Muscle layer of duodenum (tissue), 2 donors: ENCODE data around the gene CLEC20A.
"Not testable (repeated sequence)": the region's sequence is repeated elsewhere in the genome, so short reads cannot be mapped to it uniquely, and the experiment has no call there.

Experiments used
- H3K27ac ChIP-seq: one replicate; pipeline ENCODE4 v1.7.0; 2013; ENCODE audit warnings: mild to moderate bottlenecking, low read length
- H3K27me3 ChIP-seq: one replicate; pipeline ENCODE4 v1.7.0; 2013; ENCODE audit warnings: low read depth, mild to moderate bottlenecking, control low read depth, low read length
- H3K36me3 ChIP-seq, 2 donors: one replicate each; pipeline ENCODE4 v1.7.0; 2013; ENCODE audit warnings: low read length in 2 of 2, control low read depth in 1 of 2, mild to moderate bottlenecking in 1 of 2; ENCODE audit not compliant: insufficient read depth in 2 of 2, control insufficient read depth in 1 of 2
- H3K4me1 ChIP-seq, 2 donors: one replicate each; pipeline ENCODE4 v1.7.0; 2013; ENCODE audit warnings: low read length in 2 of 2, mild to moderate bottlenecking in 2 of 2, control low read depth in 1 of 2, moderate library complexity in 1 of 2; ENCODE audit not compliant: insufficient read depth in 2 of 2, control insufficient read depth in 1 of 2
- H3K4me3 ChIP-seq, 2 donors: one replicate each; pipeline ENCODE4 v1.7.0; 2013; ENCODE audit warnings: low read length in 2 of 2, low read depth in 1 of 2, mild to moderate bottlenecking in 1 of 2
- H3K9me3 ChIP-seq, 2 donors: one replicate each; pipeline ENCODE4 v1.7.0; 2013; ENCODE audit warnings: low read length in 2 of 2, control low read depth in 1 of 2, mild to moderate bottlenecking in 1 of 2; ENCODE audit not compliant: control insufficient read depth in 1 of 2
- donor health status: healthy.

CLEC20A gene

DNA sequence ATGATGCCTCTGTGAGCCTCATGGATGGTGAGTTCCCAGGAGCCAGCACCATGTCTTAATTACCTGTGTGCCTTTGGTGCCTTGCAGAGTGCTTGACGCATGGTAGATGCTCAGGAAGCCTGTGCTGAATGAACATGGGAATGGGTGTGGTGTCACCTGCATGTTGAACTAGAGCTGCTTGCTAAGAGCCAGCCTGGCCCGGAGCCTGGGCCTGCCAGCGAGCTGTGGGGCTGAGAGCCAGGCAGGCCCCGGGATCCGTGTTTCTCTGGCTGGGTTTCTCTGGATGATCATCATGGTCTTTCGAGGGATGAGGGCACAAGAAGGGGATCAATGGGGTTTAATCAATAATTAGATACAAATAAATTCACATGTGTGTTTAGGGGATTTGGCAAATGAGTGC is 9.4 kb upstream of the CLEC20A start:
- H3K36me3 ChIP-seq: no peaks in the 10 kb centered on the region
- no peaks in the 10 kb centered on the region for H3K27me3 ChIP-seq
- no peaks in the 10 kb centered on the region for H3K9me3 ChIP-seq
- H3K4me3 ChIP-seq: no peak overlapping the region
- H3K4me1 ChIP-seq: no peaks in the 10 kb centered on the region
- H3K27ac ChIP-seq: no peak overlapping the region

DNA sequence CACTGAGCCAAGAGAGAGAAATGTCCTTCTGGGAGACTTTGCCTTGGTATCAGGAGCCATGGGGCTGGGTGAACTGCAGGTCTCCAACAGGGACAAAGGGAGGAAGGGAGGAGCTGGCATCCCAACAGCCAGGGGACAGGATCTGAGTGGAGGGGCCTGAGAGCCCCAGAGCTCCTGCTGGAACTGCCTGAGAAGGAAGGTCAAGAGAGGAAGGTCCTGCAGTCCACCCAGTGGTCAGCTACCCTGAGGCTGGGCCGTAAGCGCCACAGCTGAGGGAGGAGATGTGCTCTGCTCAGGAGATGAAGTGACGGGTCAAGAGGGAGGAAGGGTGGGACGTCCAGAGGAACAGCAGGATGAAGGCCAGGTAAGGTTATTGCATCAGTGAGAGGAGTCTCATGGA is 7.5 kb upstream of the CLEC20A start:
- H3K27me3 ChIP-seq: no peaks in the 10 kb centered on the region
- no peaks in the 10 kb centered on the region for H3K9me3 ChIP-seq
- H3K27ac ChIP-seq: no peak overlapping the region
- H3K4me3 ChIP-seq: no peak overlapping the region
- no peaks in the 10 kb centered on the region for H3K4me1 ChIP-seq
- no peaks in the 10 kb centered on the region for H3K36me3 ChIP-seq

DNA sequence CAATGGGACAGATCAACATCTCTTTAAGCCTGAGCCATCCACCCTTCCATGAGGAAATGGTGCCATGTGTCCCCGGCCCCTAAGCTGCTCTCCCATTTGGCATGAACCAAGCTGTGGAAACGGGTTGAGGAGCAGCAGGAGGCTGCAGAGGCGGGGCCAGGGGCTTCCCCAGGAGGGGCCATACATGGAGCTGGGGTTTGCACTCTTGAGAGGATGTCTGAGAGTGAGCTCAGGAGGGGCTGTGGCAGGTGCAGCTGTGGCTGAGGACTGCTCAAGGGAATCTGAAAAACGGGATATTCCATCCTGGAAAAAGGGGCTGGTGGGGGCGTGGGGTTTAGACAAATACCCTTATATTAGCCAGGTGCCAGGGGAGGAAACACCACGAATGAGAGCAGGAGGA is 7.1 kb upstream of the CLEC20A start:
- Histone ChIP-seq H3K36me3 (no peaks in the 10 kb centered on the region), H3K27me3 (no peaks in the 10 kb centered on the region), H3K4me3 (no peak overlapping the region), H3K9me3 (no peaks in the 10 kb centered on the region), H3K27ac (no peak overlapping the region), H3K4me1 (no peaks in the 10 kb centered on the region)

DNA sequence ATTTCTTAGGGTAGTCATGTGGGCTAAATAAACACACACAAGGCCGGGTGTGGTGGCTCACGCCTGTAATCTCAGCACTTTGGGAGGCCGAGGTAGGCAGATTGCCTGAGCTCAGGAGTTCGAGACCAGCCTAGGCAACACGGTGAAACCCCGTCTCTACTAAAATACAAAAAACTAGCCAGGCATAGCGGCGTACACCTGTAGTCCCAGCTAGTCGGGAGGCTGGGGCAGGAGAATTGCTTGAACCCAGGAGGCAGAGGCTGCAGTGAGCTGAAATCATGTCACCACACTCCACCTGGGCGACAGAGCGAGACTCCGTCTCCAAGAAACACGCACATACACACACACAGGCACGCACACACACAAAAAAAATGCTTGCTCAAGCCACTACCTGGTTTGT is 6.6 kb upstream of the CLEC20A start:
- not testable (repeated sequence) for H3K36me3 ChIP-seq, H3K4me3 ChIP-seq, H3K27me3 ChIP-seq, H3K27ac ChIP-seq, H3K4me1 ChIP-seq, H3K9me3 ChIP-seq

DNA sequence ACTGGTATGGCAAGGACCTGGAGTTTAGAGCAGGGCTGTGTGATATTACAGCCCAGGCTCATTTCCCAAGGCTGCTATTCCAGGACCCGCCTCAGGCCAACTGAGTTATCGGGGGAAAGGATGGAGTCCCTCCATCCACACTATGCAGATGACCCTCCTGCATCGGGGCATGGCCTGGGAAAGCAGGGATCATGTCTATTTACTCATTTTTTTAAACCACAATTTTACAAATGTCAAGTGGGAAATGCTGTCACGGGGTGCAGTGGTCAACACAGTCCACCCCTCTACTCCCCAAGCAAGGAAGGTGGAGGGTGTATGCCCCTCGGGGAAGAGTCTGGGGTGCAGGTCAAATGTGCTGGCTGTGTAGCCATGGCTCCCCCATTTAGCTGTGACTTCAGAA is 6.1 kb upstream of the CLEC20A start:
- Histone ChIP-seq H3K4me3 (no peak overlapping the region), H3K27me3 (no peaks in the 10 kb centered on the region), H3K27ac (no peak overlapping the region), H3K4me1 (no peaks in the 10 kb centered on the region), H3K9me3 (no peaks in the 10 kb centered on the region), H3K36me3 (no peaks in the 10 kb centered on the region)

DNA sequence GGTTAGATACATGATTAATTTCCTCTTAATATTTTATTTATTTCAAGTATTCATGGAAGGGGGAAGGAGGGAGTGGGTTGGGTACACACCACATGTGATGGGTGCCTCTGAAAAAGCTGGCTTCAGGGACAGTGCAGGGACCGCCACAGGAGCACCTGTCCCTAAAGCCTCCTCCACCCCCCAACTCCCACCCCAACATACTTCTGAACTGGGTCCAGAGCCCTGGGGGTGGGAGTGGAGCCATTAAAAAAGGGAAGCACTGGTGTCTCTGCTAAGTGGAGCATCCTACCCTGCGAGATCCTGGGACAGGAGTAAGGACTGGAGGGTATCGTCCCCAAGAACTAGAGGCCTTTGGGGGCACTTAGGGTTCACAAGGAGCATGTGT is 5.6 kb upstream of the CLEC20A start:
- H3K27me3 ChIP-seq: no peaks in the 10 kb centered on the region
- no peaks in the 10 kb centered on the region for H3K4me1 ChIP-seq
- H3K4me3 ChIP-seq: no peak overlapping the region
- H3K27ac ChIP-seq: no peak overlapping the region
- no peaks in the 10 kb centered on the region for H3K36me3 ChIP-seq
- H3K9me3 ChIP-seq: no peaks in the 10 kb centered on the region

DNA sequence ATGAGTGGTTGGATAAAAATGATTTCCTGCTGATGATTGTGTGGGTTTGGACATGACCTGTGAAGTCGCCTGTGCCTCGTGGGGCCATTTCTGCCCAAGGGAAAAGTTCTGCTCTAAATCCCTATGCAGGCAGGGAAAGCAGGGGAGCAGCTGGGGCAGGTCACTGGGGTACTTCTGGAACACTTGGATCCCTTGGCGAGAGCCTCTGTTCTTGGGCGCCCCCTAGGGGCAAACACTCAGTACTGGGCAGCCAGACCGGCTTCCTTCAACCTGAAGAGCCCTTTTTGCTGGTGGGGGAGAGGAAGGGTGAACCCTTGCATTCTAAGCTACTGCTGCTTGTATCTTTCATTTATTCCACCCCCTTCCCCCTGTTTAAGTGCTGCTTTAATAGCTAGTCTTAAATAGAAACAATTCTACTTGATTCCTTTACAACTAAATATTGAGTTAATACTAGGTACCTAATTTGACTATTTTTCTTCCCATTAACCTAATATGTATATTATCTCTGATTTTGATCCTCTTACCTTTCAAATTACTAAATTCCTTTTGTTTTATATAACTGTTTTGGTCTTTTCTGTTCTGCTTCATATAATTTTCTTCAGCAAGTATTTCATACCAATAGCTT is 5.1 kb upstream of the CLEC20A start:
- Histone ChIP-seq H3K36me3 (no peaks in the 10 kb centered on the region), H3K9me3 (no peaks in the 10 kb centered on the region), H3K27ac (no peak overlapping the region), H3K4me1 (no peaks in the 10 kb centered on the region), H3K27me3 (no peaks in the 10 kb centered on the region), H3K4me3 (no peak overlapping the region)

DNA sequence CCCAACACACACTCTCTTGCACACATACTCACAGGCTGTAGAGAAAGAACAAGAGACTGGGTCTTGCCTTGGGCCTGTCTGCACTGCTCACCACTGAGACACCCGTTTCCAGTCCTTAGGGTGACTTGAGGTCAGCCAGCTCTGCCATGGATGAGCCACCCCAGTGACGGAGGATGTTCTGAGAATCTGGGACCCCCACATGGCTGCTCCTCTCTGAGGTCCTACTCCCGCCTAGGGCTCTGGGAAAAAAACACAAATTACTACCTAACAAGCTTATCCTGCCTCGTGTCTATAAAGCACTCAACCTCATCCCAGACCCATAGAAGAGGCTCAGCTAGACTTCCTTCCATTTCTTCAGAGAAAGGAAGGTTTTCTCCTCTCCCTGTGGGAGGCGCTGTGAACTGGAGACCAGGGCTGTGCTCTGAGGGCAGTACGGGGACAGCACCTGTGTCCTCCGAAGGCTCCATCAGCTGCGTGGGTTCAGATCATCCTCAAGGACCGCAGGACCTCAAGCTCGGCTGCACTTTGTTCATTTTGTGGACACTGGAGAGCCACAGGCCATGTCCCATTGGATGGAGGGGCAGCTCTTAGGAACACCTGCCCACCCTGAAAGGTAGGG is 4.3 kb upstream of the CLEC20A start:
- no peaks in the 10 kb centered on the region for H3K27me3 ChIP-seq
- H3K36me3 ChIP-seq: no peaks in the 10 kb centered on the region
- no peaks in the 10 kb centered on the region for H3K9me3 ChIP-seq
- H3K4me1 ChIP-seq: no peaks in the 10 kb centered on the region
- no peak overlapping the region for H3K4me3 ChIP-seq
- no peak overlapping the region for H3K27ac ChIP-seq

DNA sequence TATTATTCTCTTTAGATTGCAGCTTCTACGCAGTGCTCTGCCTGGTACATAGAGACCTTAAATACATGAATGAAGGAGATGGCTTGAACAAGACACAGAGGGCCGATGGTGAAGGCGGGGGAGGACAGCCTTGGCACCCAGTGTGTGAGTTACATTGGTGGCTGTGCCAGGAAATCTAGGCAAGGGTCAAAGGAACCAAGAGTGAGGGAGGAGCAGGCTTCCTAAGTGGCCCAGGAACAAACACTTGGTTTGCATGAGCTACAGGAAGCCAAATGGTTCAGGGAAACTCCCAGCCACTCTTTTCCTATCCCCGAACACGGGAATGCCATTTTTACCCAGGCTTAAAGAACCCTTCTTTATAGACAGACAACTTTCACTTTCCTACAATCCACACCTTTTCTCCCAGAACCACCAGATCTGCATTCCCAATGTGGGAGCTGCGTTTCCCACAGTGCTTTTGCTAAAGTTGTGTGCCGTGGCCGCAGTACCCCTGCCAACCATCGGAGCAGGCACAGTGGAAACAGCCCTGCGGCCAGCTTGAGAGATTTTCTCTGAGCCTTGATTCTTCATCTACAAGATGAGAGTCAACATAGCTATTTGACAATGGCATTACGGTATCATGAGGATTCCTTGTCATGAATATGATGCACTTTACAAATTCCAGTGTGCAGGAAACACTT is 3.5 kb upstream of the CLEC20A start:
- Histone ChIP-seq H3K27ac (no peak overlapping the region), H3K27me3 (no peaks in the 10 kb centered on the region), H3K9me3 (no peaks in the 10 kb centered on the region), H3K4me1 (no peaks in the 10 kb centered on the region), H3K4me3 (no peak overlapping the region), H3K36me3 (no peaks in the 10 kb centered on the region)

DNA sequence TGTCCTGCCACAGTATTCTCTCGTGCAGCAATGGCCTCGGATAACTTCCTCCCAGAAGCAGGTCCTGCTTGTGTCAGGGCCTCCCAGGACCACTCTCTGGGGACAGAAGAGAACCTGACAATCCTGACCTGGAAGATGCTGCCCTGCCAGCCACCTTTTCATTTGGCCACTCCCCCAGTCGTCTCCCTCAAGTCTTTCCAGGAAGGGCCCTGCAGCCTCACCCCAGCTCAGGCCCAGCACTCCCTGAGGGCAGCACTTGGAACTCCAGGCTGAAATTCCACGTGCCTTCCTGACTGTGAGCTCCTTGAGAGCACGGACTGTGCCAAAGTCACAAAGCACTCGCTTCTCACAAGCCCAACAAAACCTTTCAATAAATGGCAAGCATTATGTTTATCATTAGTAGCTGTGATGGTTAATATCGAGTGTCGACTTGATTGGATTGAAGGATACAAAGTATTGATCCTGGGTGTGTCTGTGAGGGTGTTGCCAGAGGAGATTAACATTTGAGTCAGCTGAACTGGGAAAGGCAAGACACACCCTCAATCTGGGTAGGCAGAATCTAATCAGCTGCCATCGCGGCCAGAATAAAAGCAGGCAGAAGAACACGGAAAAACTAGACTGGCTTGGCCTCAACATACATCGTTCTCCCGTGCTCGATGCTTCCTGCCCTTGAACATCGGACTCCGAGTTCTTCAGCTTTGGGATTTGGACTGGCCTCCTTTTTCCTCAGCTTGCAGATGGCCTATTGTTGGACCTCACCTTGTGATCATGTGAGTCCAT is 2.3 kb upstream of the CLEC20A start:
- H3K27ac ChIP-seq: no peak overlapping the region
- no peaks in the 10 kb centered on the region for H3K9me3 ChIP-seq
- H3K4me3 ChIP-seq: no peak overlapping the region
- no peaks in the 10 kb centered on the region for H3K36me3 ChIP-seq
- no peaks in the 10 kb centered on the region for H3K27me3 ChIP-seq
- H3K4me1 ChIP-seq: no peaks in the 10 kb centered on the region

DNA sequence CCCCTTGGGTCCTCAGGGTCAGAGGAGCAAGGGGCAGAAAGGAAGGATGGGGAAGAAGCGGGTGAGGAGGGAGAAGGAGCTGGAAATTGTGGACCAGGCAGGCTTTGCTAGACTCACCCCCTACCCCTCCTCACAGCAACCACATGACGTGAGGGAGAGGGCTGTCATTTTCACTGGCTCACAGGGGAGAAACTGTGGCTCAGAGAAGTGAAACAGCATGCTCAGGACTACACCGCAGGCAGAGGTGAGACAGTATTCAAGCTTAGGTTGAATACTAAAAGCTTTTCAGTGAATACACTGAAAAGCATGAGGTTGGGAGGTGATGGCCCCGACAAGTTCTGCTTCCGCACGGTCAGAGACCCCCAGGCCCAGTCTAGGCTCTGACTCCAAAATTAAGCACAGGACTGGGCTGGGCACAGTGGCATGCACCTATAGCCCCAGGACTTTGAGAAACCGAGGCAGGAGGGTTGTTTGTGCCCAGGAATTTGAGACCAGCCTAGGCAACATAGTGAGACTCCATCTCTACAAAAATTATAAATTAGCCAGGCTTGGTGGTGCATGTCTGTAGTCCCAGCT is 1.2 kb upstream of the CLEC20A start:
- no peak overlapping the region for H3K27ac ChIP-seq
- H3K9me3 ChIP-seq: no peaks in the 10 kb centered on the region
- no peak overlapping the region for H3K4me3 ChIP-seq
- no peaks in the 10 kb centered on the region for H3K27me3 ChIP-seq
- H3K36me3 ChIP-seq: no peaks in the 10 kb centered on the region
- no peaks in the 10 kb centered on the region for H3K4me1 ChIP-seq
